A549 treated with RU486 at 1 μM for 4 hours (cell line): Measurements from ENCODE around the gene ZACN. TPM values are rescaled to one million over a fixed set of nuclear protein-coding genes. Genes with fewer than 3 reads are reported as not detected.

Source experiments
- total RNA-seq: library from RNA; stranded (reverse); fragments of 200-300 nt; extraction: Qiagen RNA extraction; gene quantifications from 5 replicates; pipeline ENCODE4 v1.2.3, GENCODE V29; 2022; ENCODE audit warnings: low read depth

The ZACN gene
- 0.07 to 0.51 TPM (median 0.27 TPM) in 5 replicates for total RNA-seq

DNA sequence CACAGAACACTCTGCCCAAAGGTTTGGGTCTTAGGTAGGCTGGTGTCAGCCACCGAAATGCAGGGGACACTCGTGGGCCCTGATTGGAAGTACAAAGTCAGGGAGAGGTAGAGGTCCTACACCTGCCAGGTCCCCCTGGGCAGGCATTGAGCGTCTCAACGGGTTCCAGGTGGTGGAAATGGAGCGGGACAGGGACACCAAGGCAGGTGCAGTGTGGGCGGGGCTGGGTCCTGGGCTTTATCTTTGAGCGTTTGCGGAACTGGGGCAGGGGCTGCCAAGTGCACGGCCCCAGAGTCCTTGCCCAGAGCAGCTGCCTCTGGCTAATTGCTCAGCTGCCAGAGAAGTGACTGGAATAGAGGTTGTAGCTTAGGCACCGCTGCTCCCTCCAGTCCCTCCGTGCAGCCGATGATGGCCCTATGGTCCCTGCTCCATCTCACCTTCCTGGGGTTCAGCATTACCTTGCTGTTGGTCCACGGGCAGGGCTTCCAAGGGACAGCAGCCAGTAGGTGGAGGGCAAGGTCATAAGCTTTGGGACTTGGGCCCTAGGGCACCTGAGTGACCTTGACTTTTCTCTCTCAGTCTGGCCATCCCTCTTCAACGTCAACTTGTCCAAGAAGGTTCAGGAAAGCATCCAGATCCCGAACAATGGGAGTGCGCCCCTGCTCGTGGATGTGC lies at the start of gene ZACN:
ZACN (plus strand) TSS at position 323 of the 675 bp plus-strand sequence; CDS start at position 406, 83 bp downstream.

DNA sequence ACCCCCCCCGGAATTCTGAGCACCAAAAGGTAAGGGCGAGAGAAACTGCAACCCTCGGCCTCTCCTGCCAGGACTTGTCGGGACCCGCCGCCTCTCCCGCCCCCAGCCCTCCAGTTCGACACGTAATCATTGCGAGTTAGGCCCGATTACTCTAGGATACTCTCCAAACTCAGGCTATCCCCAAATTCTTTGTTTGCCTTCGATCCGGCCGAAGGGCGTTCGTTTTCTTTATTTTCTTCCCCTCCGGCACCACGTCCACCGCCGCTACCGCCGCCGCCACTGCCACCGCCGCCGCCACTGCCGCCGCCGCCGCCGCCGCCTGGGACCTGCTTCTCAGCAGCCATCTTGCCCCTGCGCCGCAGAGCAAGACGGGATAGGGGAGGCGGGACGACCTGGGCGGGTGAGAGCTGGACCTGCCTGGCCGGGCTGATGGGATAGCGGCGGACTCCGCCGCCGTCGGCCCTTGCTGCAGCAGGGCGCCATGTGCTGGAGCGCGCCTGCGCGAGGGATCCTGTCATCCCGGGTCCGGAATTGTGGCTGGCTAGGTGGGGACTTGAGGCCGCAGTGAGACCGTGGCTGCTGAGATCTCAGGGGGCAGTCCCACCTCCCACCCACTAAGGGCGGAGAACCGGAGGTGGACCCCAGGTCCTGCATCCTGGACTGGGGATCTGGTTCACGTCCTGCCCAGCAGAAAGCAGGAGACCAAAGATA lies 6.7 kb upstream of the ZACN start, which contains the start of gene SRP68:
SRP68 (minus strand) TSS at position 370 of the 711 bp plus-strand sequence; CDS start at position 344, 26 bp downstream.

DNA sequence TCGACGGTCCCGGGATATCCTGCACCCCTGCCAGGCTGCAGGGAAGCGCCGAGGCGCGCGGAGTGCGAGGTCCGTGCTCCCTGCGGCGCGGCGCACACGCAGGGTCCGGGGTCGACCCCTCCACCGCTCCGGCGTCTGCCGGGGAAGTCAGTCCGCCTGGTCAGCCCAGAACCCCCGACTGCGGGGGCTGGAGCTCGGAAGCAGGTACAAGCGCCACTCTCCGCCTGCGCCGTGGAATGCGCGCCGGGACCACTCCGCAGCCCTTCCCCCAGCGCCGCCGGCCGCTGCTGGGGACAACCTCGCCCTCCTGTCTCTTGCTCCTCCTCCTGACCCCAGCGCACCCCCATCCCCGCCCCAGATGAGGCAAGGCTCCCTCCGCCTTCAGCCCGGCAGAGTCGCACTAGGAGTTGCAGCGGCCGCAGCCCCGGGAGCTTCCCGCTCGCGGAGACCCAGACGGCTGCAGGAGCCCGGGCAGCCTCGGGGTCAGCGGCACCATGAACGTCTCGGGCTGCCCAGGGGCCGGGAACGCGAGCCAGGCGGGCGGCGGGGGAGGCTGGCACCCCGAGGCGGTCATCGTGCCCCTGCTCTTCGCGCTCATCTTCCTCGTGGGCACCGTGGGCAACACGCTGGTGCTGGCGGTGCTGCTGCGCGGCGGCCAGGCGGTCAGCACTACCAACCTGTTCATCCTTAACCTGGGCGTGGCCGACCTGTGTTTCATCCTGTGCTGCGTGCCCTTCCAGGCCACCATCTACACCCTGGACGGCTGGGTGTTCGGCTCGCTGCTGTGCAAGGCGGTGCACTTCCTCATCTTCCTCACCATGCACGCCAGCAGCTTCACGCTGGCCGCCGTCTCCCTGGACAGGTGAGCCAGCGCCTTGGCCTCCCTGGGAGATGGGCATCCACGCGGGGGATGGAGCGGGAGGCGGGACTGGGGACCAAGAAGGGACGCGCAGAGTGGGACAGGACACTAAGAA lies 4.3 kb upstream of the ZACN start, which contains the start of gene GALR2:
GALR2 (plus strand) TSS at position 392 of the 974 bp plus-strand sequence; CDS start at position 495, 103 bp downstream.

DNA sequence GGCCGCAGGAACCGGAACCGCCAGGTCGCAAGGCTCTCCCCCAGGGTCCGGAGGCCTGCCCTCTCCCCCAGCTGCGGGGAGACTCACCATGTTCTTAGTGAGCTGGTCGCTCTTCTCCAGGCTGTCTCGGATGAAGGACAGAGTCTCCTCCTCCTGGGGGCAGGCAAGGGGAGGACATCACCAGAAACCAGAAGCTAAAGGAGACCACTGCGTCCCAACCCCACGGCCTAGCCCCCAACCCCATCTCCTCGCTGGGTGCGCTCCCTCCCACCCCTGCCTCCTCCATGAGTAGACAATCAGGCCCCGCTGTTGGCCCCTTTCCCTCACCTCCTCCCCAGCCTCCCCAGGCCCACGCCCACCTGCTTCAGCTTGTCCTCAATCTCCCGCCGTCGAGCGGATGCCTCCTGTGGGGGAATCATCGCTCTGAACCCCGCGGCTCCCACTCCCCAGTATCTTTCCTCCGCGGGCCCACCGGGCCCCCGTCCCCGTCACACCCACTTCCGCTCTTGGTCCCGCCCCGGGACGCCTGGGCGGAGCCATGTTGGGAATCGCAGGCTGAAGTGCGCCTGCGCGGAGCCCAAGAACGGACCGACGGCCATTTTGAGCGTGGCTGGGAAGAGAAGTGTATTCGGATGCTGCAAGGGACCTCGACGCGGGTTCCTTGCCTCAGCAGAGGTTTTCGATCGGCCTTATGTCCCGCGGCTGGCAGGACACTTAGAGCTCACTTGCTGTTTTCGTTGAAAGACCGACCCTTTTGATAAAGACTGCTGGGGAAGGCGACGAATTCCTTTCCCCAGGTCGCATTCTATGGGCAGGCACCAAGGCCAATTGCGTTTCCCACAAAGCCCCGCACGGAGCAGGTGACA lies 24.5 kb downstream of the ZACN start, which contains the start of gene EXOC7:
EXOC7 (minus strand) TSS at position 514 of the 866 bp plus-strand sequence; CDS start at position 419, 95 bp downstream.

Other genes starting within 250 kb of the ZACN start
- gene UNC13D, start 234.8 kb upstream of the ZACN start, total RNA-seq = 3.5 to 4.4 TPM (median 3.9 TPM) in 5 replicates
- gene WBP2, start 223.8 kb upstream of the ZACN start, total RNA-seq = 88.0 to 99.5 TPM (median 93.9 TPM) in 5 replicates
- 108 to 201 TPM (median 148 TPM) in 5 replicates for gene TRIM47, start 200.6 kb upstream of the ZACN start, total RNA-seq
- 29.4 to 42.9 TPM (median 34.9 TPM) in 5 replicates for gene TRIM65, start 182.2 kb upstream of the ZACN start, total RNA-seq
- gene MRPL38, start 174.3 kb upstream of the ZACN start, total RNA-seq = 95.6 to 147 TPM (median 115 TPM) in 5 replicates
- 5.4 to 9.8 TPM (median 7.7 TPM) in 5 replicates for gene FBF1, start 138.1 kb upstream of the ZACN start, total RNA-seq
- 14.9 to 20.3 TPM (median 16.5 TPM) in 5 replicates for gene ACOX1, start 100.0 kb upstream of the ZACN start, total RNA-seq
- 20.8 to 26.6 TPM (median 24.1 TPM) in 5 replicates for gene TEN1, start 99.9 kb upstream of the ZACN start, total RNA-seq
- 3.7 to 5.7 TPM (median 4.5 TPM) in 5 replicates for gene CDK3, start 78.3 kb upstream of the ZACN start, total RNA-seq
- 11.3 to 17.7 TPM (median 16.7 TPM) in 5 replicates for gene EVPL, start 51.9 kb upstream of the ZACN start, total RNA-seq
- gene SRP68, start 6.7 kb upstream of the ZACN start, total RNA-seq = 80.0 to 91.6 TPM (median 81.8 TPM) in 5 replicates
- gene GALR2, start 4.4 kb upstream of the ZACN start, total RNA-seq = 0.87 to 1.8 TPM (median 1.4 TPM) in 5 replicates
- 52.2 to 67.3 TPM (median 65.2 TPM) in 5 replicates for gene EXOC7, start 24.6 kb downstream of the ZACN start, total RNA-seq
- 0.19 to 0.42 TPM (median 0.37 TPM) in 5 replicates for gene FOXJ1, start 62.1 kb downstream of the ZACN start, total RNA-seq
- gene RNF157, start 161.3 kb downstream of the ZACN start, total RNA-seq = 4.5 to 8.0 TPM (median 6.0 TPM) in 5 replicates
- gene UBALD2, start 186.2 kb downstream of the ZACN start, total RNA-seq = 49.9 to 93.6 TPM (median 74.1 TPM) in 5 replicates
- gene QRICH2, start 229.1 kb downstream of the ZACN start, total RNA-seq = 0.56 to 1.9 TPM (median 0.67 TPM) in 5 replicates